GM12891 (cell line): ENCODE results near the gene CD164.

Experiments used
- POLR2A ChIP-seq: IDR thresholded peaks from 2 replicates; pipeline ENCODE4 v1.6.1; 2011; ENCODE audit warnings: low read depth, low read length, control low read depth
- POLR2AphosphoS5 ChIP-seq: IDR thresholded peaks from 2 replicates; pipeline ENCODE4 v1.6.1; 2011; ENCODE audit warnings: low read depth, low read length, control low read depth
- TAF1 ChIP-seq: IDR thresholded peaks from 2 replicates; pipeline ENCODE4 v1.6.1; 2011; ENCODE audit warnings: low read depth, low read length, control low read depth

DNA sequence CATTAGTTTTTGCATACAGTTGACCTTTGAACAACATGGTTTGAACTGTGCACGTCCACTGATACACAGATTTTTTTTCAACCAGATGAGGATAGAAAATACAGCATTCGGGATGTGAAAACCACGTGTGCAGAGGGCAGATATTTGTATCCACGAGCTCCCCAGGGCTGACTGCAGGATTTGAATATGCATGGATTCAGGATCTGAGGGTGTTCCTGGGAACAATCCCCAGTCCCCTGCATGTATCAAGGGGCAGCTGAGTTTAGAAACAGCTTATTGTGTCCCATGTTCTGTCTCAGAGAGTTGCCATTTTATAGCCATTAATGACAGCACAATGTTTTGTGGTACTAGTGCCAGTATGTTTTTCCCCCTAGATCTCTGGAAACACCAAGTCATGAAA is 53.6 kb downstream of the CD164 start:
- TF ChIP-seq POLR2A, result no peak
- TF ChIP-seq TAF1, result no peak
- TF ChIP-seq POLR2AphosphoS5, result no peak
